ENCODE measurements around the gene APBB1IP. TPM values are rescaled to one million over a fixed set of nuclear protein-coding genes. Genes with fewer than 3 reads are reported as not detected.

The APBB1IP gene
- total and polyA plus RNA-seq, 2 donors (not counting 3 experiments of a cell fraction or from before 2014, with no cell fraction given) = not detected

DNA sequence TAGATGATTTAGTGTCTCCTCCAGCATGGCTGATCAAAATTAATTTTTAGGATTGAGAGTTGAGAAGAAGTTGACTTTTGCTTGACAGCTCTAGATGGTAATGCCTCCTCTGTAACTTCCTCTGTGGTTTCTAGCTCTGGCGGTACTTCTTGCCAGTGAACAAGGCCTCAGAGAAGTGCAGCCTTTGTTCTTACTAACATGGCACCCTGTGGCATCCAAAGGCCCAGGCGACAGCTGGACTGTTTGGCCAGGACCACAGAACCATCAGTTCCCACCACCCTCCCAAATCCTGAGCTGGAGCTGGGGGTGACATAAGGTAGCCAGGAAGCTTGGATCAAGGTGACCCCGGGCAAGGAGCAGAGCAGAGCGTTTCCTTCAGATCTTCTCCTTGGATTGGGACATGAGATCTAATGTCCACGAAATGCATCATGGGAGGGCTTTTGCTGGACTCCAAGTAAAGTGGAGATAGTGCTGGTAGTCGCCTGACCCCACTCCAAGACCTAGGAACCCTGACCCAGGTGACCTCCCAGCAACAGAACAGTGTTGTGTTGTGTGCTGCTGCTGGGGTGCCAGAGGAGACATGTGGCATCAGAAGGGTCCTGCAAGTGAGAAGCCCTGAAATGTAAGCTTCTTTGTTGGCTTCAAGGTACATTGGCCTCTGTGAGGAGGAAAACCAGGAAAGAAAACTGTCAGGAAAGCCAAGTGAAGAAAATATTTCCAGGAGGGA is 41.8 kb downstream of the APBB1IP start:
- intact Hi-C loops (cut with micrococcal nuclease) = no loop called here
- dilution Hi-C loops (cut with MboI; ENCODE audit: extremely low pct_ligation_motif_present, low sequenced_read_pairs) = no loop called here
- TF ChIP-seq FOS (IDR thresholded peaks at IDR 0.05; ENCODE audit: borderline replicate concordance, insufficient read depth, low read length) = no peak
- no peak for TF ChIP-seq POLR2A (IDR thresholded peaks at IDR 0.05; ENCODE audit: low read depth, low read length)
- TF ChIP-seq JUN (IDR thresholded peaks at IDR 0.05; ENCODE audit: borderline replicate concordance, insufficient read depth, insufficient read length, low read depth) = no peak
- TF ChIP-seq MYC (IDR thresholded peaks at IDR 0.05; ENCODE audit: low read depth, low read length) = no peak
- TF ChIP-seq EZH2 (IDR thresholded peaks at IDR 0.05; ENCODE audit: borderline replicate concordance, low read depth, low read length, severe bottlenecking) = no peak
- TF ChIP-seq MAX (IDR thresholded peaks at IDR 0.05; ENCODE audit: insufficient read depth, insufficient read length) = no peak
- TF ChIP-seq GATA2 (IDR thresholded peaks at IDR 0.05; ENCODE audit: insufficient read depth, insufficient read length, low read depth, low read length) = no peak
- TF ChIP-seq CTCF (IDR thresholded peaks at IDR 0.05; ENCODE audit: extremely low read depth in 1 of 2, insufficient read depth in 1 of 2, low read depth in 1 of 2, low read length in 2 of 2) = no peak
- TF ChIP-seq POLR2AphosphoS5 (IDR thresholded peaks at IDR 0.05; ENCODE audit: insufficient read depth, low read depth, low read length) = no peak
- POLR2A ChIA-PET = no interaction called here
- no peak overlapping the region for H3K9ac ChIP-seq (replicated peaks; ENCODE audit: extremely low read depth, insufficient read depth, low read length)
- H3K9me3 ChIP-seq (replicated peaks; ENCODE audit: control insufficient read depth, insufficient read depth, low read length) = peaks cover 5% of the 10 kb centered on the region
- H4K20me1 ChIP-seq (replicated peaks; ENCODE audit: control insufficient read depth, extremely low read depth, insufficient read depth, low read length) = no peaks in the 10 kb centered on the region
- H3K79me2 ChIP-seq (ENCODE audit: control insufficient read depth, insufficient read depth, low read length) = no peaks in the 10 kb centered on the region
- H2AFZ ChIP-seq (ENCODE audit: low read depth, low read length) = no peak overlapping the region
- no peaks in the 10 kb centered on the region for H3K4me1 ChIP-seq (ENCODE audit: control insufficient read depth, extremely low read depth, insufficient read depth, low read length)
- BruUV-seq (replicated peaks) = no TSS peak
- CTCF ChIA-PET = no interaction called here
- no peaks in the 10 kb centered on the region for H3K36me3 ChIP-seq (ENCODE audit: control insufficient read depth in 2 of 2, extremely low read depth in 1 of 2, insufficient read depth in 2 of 2, low read length in 2 of 2)
- H3K4me3 ChIP-seq (replicated peaks in 1 of 3; ENCODE audit: insufficient read depth in 1 of 3, low read depth in 1 of 3, low read length in 3 of 3) = no peak overlapping the region
- no peak overlapping the region for H3K27ac ChIP-seq (ENCODE audit: insufficient read depth, low read depth, low read length)
- H3K9me1 ChIP-seq (replicated peaks; ENCODE audit: control insufficient read depth, extremely low read depth, insufficient read depth, low read length) = no peaks in the 10 kb centered on the region
- H3K27me3 ChIP-seq (ENCODE audit: control insufficient read depth in 2 of 2, insufficient read depth in 2 of 2, low read length in 2 of 2) = no peaks in the 10 kb centered on the region
- DNase-seq (ENCODE audit: low read depth, low spot score) = no peak
- H3K4me2 ChIP-seq (ENCODE audit: insufficient read depth, low read length) = no peak overlapping the region
- no peak for FAIRE-seq
